Esophagus muscularis mucosa (tissue), 4 donors: ENCODE measurements around the gene CNTNAP2.

Source experiments
- CTCF ChIP-seq, 3 experiments: fragments of 200-600 bp in 2 of 3; fragments of 450-650 bp in 1 of 3; sonication (generic) in 2 of 3; IDR thresholded peaks; one replicate each; pipeline ENCODE4 v1.5.1; 2017 to 2019; ENCODE audit warnings: antibody characterized with exemption in 3 of 3, mild to moderate bottlenecking in 2 of 3, moderate library complexity in 1 of 3
- EP300 ChIP-seq: sonication (generic); formaldehyde crosslinking; IDR thresholded peaks from one replicate; pipeline ENCODE4 v1.6.1; 2017; ENCODE audit warnings: antibody characterized with exemption
- POLR2A ChIP-seq: fragments of 450-650 bp; IDR thresholded peaks from one replicate; pipeline ENCODE4 v1.6.1; 2017; ENCODE audit warnings: antibody characterized with exemption, moderate library complexity, mild to moderate bottlenecking, low read depth
- POLR2AphosphoS5 ChIP-seq, 2 donors: sonication (generic); formaldehyde crosslinking; IDR thresholded peaks; one replicate each; pipeline ENCODE4 v1.6.1; 2017; ENCODE audit warnings: antibody characterized with exemption in 2 of 2

GRCh38 chr7:146387140-146387539 lies 270.5 kb downstream of the CNTNAP2 start:
- TF ChIP-seq CTCF (IDR thresholded peaks at IDR 0.05) (no peak), POLR2AphosphoS5 (IDR thresholded peaks at IDR 0.05) (no peak), EP300 (no peak), POLR2A (no peak)
